ENCODE measurements around the gene SALL3.

Gene SALL3

GRCh38 chr18:78976765-78977636 is 2.6 kb upstream of the SALL3 start:
- Histone ChIP-seq H2AK5ac (ENCODE audit: low read depth, low read length) (peak overlapping the region; percentile 71), H3K27me3 (ENCODE audit: control insufficient read depth in 3 of 3, insufficient read depth in 3 of 3, low read depth in 1 of 3, low read length in 3 of 3) (peaks cover 34 to 90% (median 67%) of the 10 kb centered on the region in 3 experiments), H2BK5ac (ENCODE audit: low read length) (no peak overlapping the region), H3K4me1 (ENCODE audit: control insufficient read depth in 2 of 2, insufficient read depth in 1 of 2, low read depth in 1 of 2, low read length in 2 of 2) (peaks cover 0 to 13% of the 10 kb centered on the region in 2 donors), H4K8ac (ENCODE audit: low read depth, low read length) (peak overlapping the region; percentile 9), H2BK12ac (ENCODE audit: low read length) (no peak overlapping the region), H3K14ac (ENCODE audit: low read length) (no peak overlapping the region), H3K23ac (ENCODE audit: low read depth, low read length, poor library complexity) (peak overlapping the region; percentile 81), H3K79me1 (ENCODE audit: low read depth, low read length) (peaks cover 5% of the 10 kb centered on the region), H3K9ac (ENCODE audit: low read depth, low read length, poor library complexity) (peak overlapping the region; percentile 66), H2BK15ac (ENCODE audit: low read length) (peak overlapping the region; percentile 65), H3K9me3 (replicated peaks in 1 of 2; ENCODE audit: control insufficient read depth in 2 of 2, insufficient read depth in 1 of 2, low read depth in 1 of 2, low read length in 2 of 2) (peaks cover 0 to 4% of the 10 kb centered on the region in 2 donors), H3K4me2 (ENCODE audit: insufficient read depth, low read length, poor library complexity, severe bottlenecking) (peak overlapping the region; percentile 11), H3K18ac (ENCODE audit: low read length) (peak overlapping the region; percentile 91), H3K27ac (replicated peaks; ENCODE audit: low read length) (no peak overlapping the region), H4K91ac (ENCODE audit: low read depth, low read length, poor library complexity) (no peak overlapping the region), H3K4ac (ENCODE audit: low read length) (peak overlapping the region; percentile 56), H3K36me3 (replicated peaks in 1 of 2; ENCODE audit: control insufficient read depth in 2 of 2, insufficient read depth in 2 of 2, low read length in 2 of 2) (no peaks in the 10 kb centered on the region), H3K4me3 (ENCODE audit: low read length in 2 of 2) (no peak overlapping the region), H2BK120ac (ENCODE audit: low read depth, low read length) (no peak overlapping the region), H2AFZ (ENCODE audit: low read length) (no peak overlapping the region)
- no CpG with 5 or more reads among the region's 51 CpGs for WGBS, 2 donors (ENCODE audit: extremely low coverage in 2 of 2, insufficient read length in 2 of 2, insufficient replicate concordance in 1 of 2)
- no peak for DNase-seq (ENCODE audit: low spot score)

- H3K27me3 ChIP-seq (ENCODE audit: control insufficient read depth in 3 of 3, insufficient read depth in 3 of 3, low read depth in 1 of 3, low read length in 3 of 3), result peaks cover 33 to 90% (median 59%) of the 10 kb centered on the region in 3 experiments
- H3K4me2 ChIP-seq (ENCODE audit: insufficient read depth, low read length, poor library complexity, severe bottlenecking), result peak overlapping the region; percentile 51
- H3K36me3 ChIP-seq (replicated peaks in 1 of 2; ENCODE audit: control insufficient read depth in 2 of 2, insufficient read depth in 2 of 2, low read length in 2 of 2), result no peaks in the 10 kb centered on the region
- H4K8ac ChIP-seq (ENCODE audit: low read depth, low read length), result no peak overlapping the region
- peak overlapping the region; percentile 65 for H2BK15ac ChIP-seq (ENCODE audit: low read length)
- no peak overlapping the region for H2AK5ac ChIP-seq (ENCODE audit: low read depth, low read length)
- no peak overlapping the region for H3K14ac ChIP-seq (ENCODE audit: low read length)
- no CpG with 5 or more reads among the region's 34 CpGs for WGBS, 2 donors (ENCODE audit: extremely low coverage in 2 of 2, insufficient read length in 2 of 2, insufficient replicate concordance in 1 of 2)
- no peak overlapping the region for H2BK120ac ChIP-seq (ENCODE audit: low read depth, low read length)
- H3K9ac ChIP-seq (ENCODE audit: low read depth, low read length, poor library complexity), result no peak overlapping the region
- no peak overlapping the region for H2AFZ ChIP-seq (ENCODE audit: low read length)
- H3K9me3 ChIP-seq (replicated peaks in 1 of 2; ENCODE audit: control insufficient read depth in 2 of 2, insufficient read depth in 1 of 2, low read depth in 1 of 2, low read length in 2 of 2), result peaks cover 0 to 4% of the 10 kb centered on the region in 2 donors
- H3K79me1 ChIP-seq (ENCODE audit: low read depth, low read length), result peaks cover 5% of the 10 kb centered on the region
- H3K23ac ChIP-seq (ENCODE audit: low read depth, low read length, poor library complexity), result peak overlapping the region; percentile 81
- DNase-seq (ENCODE audit: low spot score), result no peak
- no peak overlapping the region for H2BK5ac ChIP-seq (ENCODE audit: low read length)
- no peak overlapping the region for H3K4ac ChIP-seq (ENCODE audit: low read length)
- H3K4me1 ChIP-seq (ENCODE audit: control insufficient read depth in 2 of 2, insufficient read depth in 1 of 2, low read depth in 1 of 2, low read length in 2 of 2), result peaks cover 0 to 12% of the 10 kb centered on the region in 2 donors
- H3K27ac ChIP-seq (replicated peaks; ENCODE audit: low read length), result no peak overlapping the region
- no peak overlapping the region for H4K91ac ChIP-seq (ENCODE audit: low read depth, low read length, poor library complexity)
- no peak overlapping the region for H3K4me3 ChIP-seq (ENCODE audit: low read length in 2 of 2)
- peak overlapping the region; percentile 91 for H3K18ac ChIP-seq (ENCODE audit: low read length)
- no peak overlapping the region for H2BK12ac ChIP-seq (ENCODE audit: low read length)
Observed at GRCh38 chr18:78977637-78978348, 1.8 kb upstream of the SALL3 start.

GRCh38 chr18:78978349-78979055 is 1.1 kb upstream of the SALL3 start:
- no peak overlapping the region for H3K9ac ChIP-seq (ENCODE audit: low read depth, low read length, poor library complexity)
- H3K27me3 ChIP-seq (ENCODE audit: control insufficient read depth in 3 of 3, insufficient read depth in 3 of 3, low read depth in 1 of 3, low read length in 3 of 3), result peaks cover 26 to 90% (median 52%) of the 10 kb centered on the region in 3 experiments
- H2BK5ac ChIP-seq (ENCODE audit: low read length), result no peak overlapping the region
- no peak overlapping the region for H3K14ac ChIP-seq (ENCODE audit: low read length)
- H2AK5ac ChIP-seq (ENCODE audit: low read depth, low read length), result peak overlapping the region; percentile 46
- no peak overlapping the region for H4K91ac ChIP-seq (ENCODE audit: low read depth, low read length, poor library complexity)
- H3K23ac ChIP-seq (ENCODE audit: low read depth, low read length, poor library complexity), result no peak overlapping the region
- WGBS, 2 donors (ENCODE audit: extremely low coverage in 2 of 2, insufficient read length in 2 of 2, insufficient replicate concordance in 1 of 2), result no CpG with 5 or more reads among the region's 80 CpGs
- H3K4me1 ChIP-seq (ENCODE audit: control insufficient read depth in 2 of 2, insufficient read depth in 1 of 2, low read depth in 1 of 2, low read length in 2 of 2), result peaks cover 0 to 9% of the 10 kb centered on the region in 2 donors
- no peak overlapping the region for H3K27ac ChIP-seq (replicated peaks; ENCODE audit: low read length)
- peaks cover 5% of the 10 kb centered on the region for H3K79me1 ChIP-seq (ENCODE audit: low read depth, low read length)
- peak overlapping the region; percentile 73 for H3K4me2 ChIP-seq (ENCODE audit: insufficient read depth, low read length, poor library complexity, severe bottlenecking)
- peak overlapping the region; percentile 83 for H3K18ac ChIP-seq (ENCODE audit: low read length)
- peak overlapping the region in 1 of 2 donors; percentile 78 for H3K4me3 ChIP-seq (ENCODE audit: low read length in 2 of 2)
- peak overlapping the region; percentile 41 for H2BK12ac ChIP-seq (ENCODE audit: low read length)
- H2BK15ac ChIP-seq (ENCODE audit: low read length), result peak overlapping the region; percentile 85
- H4K8ac ChIP-seq (ENCODE audit: low read depth, low read length), result no peak overlapping the region
- no peak overlapping the region for H2AFZ ChIP-seq (ENCODE audit: low read length)
- no peak overlapping the region for H2BK120ac ChIP-seq (ENCODE audit: low read depth, low read length)
- peaks cover 0 to 2% of the 10 kb centered on the region in 2 donors for H3K9me3 ChIP-seq (replicated peaks in 1 of 2; ENCODE audit: control insufficient read depth in 2 of 2, insufficient read depth in 1 of 2, low read depth in 1 of 2, low read length in 2 of 2)
- H3K4ac ChIP-seq (ENCODE audit: low read length), result no peak overlapping the region
- no peaks in the 10 kb centered on the region for H3K36me3 ChIP-seq (replicated peaks in 1 of 2; ENCODE audit: control insufficient read depth in 2 of 2, insufficient read depth in 2 of 2, low read length in 2 of 2)
- DNase-seq (ENCODE audit: low spot score), result no peak
